ENCODE results near the gene KRTAP5-5. TPM values are rescaled to one million over a fixed set of nuclear protein-coding genes. Genes with fewer than 3 reads are reported as not detected.
A peak's percentile ranks its signal among the peaks of the same experiment; 100 is the strongest.

The KRTAP5-5 gene
- total RNA-seq, 2 donors from 2014 or later = not detected

GRCh38 chr11:1654388-1655167 is 25.0 kb downstream of the KRTAP5-5 start:
- H3K36me3 Mint-ChIP-seq (ENCODE audit: low read depth) = no peaks in the 10 kb centered on the region
- no peak overlapping the region for H3K4me3 Mint-ChIP-seq
- 89 to 96% methylated on average over 10 to 21 of the region's 21 CpGs for WGBS, 2 experiments (ENCODE audit: insufficient coverage in 1 of 2, insufficient read length in 1 of 2)

GRCh38 chr11:1655168-1656060 is 25.8 kb downstream of the KRTAP5-5 start:
- no peaks in the 10 kb centered on the region for H3K4me1 ChIP-seq (ENCODE audit: control insufficient read depth, insufficient read depth, low read length)
- Mint-ChIP-seq H3K27ac (no peak overlapping the region), H3K36me3 (ENCODE audit: low read depth) (no peaks in the 10 kb centered on the region), H3K4me1 (no peaks in the 10 kb centered on the region), H3K4me3 (no peak overlapping the region), H3K9me3 (no peaks in the 10 kb centered on the region), H3K27me3 (ENCODE audit: insufficient read depth) (peaks cover 73% of the 10 kb centered on the region)
- no peaks in the 10 kb centered on the region for H3K9me3 ChIP-seq (ENCODE audit: control insufficient read depth, low read length)
- peaks cover 75% of the 10 kb centered on the region for H3K27me3 ChIP-seq (ENCODE audit: control insufficient read depth, insufficient read depth, low read length, poor library complexity, severe bottlenecking)
- no peak for TF ChIP-seq CTCF (conservative IDR thresholded peaks at IDR 0.05)
- peak; percentile 29 for DNase-seq
- WGBS, 2 experiments (ENCODE audit: insufficient coverage in 1 of 2, insufficient read length in 1 of 2) = 92 to 94% methylated on average over 14 to 26 of the region's 26 CpGs
- H3K27ac ChIP-seq (ENCODE audit: low read depth, low read length) = no peak overlapping the region
- no peak overlapping the region for H3K9ac ChIP-seq (ENCODE audit: extremely low read depth, low read length, poor library complexity, severe bottlenecking)
- no peak overlapping the region for H3K4me3 ChIP-seq (ENCODE audit: low read length)
- no peaks in the 10 kb centered on the region for H3K36me3 ChIP-seq (ENCODE audit: control insufficient read depth, insufficient read depth, low read length)

More at GRCh38 chr11:1654388-1655167, 25.0 kb downstream of the KRTAP5-5 start:
- Histone ChIP-seq H3K4me1 (ENCODE audit: control insufficient read depth, insufficient read depth, low read length) (no peaks in the 10 kb centered on the region), H3K27me3 (ENCODE audit: control insufficient read depth, insufficient read depth, low read length, poor library complexity, severe bottlenecking) (peaks cover 71% of the 10 kb centered on the region), H3K27ac (ENCODE audit: low read depth, low read length) (no peak overlapping the region), H3K9me3 (ENCODE audit: control insufficient read depth, low read length) (no peaks in the 10 kb centered on the region), H3K4me3 (ENCODE audit: low read length) (no peak overlapping the region), H3K9ac (ENCODE audit: extremely low read depth, low read length, poor library complexity, severe bottlenecking) (no peak overlapping the region), H3K36me3 (ENCODE audit: control insufficient read depth, insufficient read depth, low read length) (no peaks in the 10 kb centered on the region)
- Mint-ChIP-seq H3K4me1 (no peaks in the 10 kb centered on the region), H3K27ac (no peak overlapping the region), H3K27me3 (ENCODE audit: insufficient read depth) (peaks cover 66% of the 10 kb centered on the region), H3K9me3 (no peaks in the 10 kb centered on the region)
- no peak for TF ChIP-seq CTCF (conservative IDR thresholded peaks at IDR 0.05)
- DNase-seq = no peak

DNA sequence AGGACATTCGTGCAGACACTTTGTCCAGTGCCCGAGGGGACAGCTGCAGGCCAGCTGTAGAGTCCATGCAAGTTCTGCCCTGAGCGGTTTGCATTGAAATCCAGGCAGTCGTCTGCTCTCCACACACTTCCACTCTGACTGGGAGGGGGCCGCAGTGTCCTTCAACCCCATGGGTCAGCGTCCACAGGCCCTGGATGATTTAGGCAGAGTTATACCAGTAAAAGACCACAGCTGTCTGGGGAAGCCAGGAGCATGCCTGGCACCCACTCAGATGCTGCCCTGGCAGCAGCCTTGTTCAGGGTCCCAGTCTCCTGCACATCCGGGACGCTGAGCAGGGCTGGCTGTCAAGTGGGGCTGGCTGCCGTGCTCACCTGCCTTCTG is 26.5 kb downstream of the KRTAP5-5 start:
- H3K4me1 ChIP-seq (ENCODE audit: control insufficient read depth, insufficient read depth, low read length) = no peaks in the 10 kb centered on the region
- no peak for TF ChIP-seq CTCF (conservative IDR thresholded peaks at IDR 0.05)
- no peaks in the 10 kb centered on the region for H3K9me3 ChIP-seq (ENCODE audit: control insufficient read depth, low read length)
- WGBS, 2 experiments (ENCODE audit: insufficient coverage in 1 of 2, insufficient read length in 1 of 2) = 87 to 90% methylated on average over 7 to 9 of the region's 9 CpGs
- peak; percentile 24 for DNase-seq
- no peaks in the 10 kb centered on the region for H3K4me1 Mint-ChIP-seq
- no peaks in the 10 kb centered on the region for H3K9me3 Mint-ChIP-seq
- no peak overlapping the region for H3K9ac ChIP-seq (ENCODE audit: extremely low read depth, low read length, poor library complexity, severe bottlenecking)
- peaks cover 69% of the 10 kb centered on the region for H3K27me3 Mint-ChIP-seq (ENCODE audit: insufficient read depth)
- H3K27ac ChIP-seq (ENCODE audit: low read depth, low read length) = no peak overlapping the region
- no peaks in the 10 kb centered on the region for H3K36me3 ChIP-seq (ENCODE audit: control insufficient read depth, insufficient read depth, low read length)
- H3K27ac Mint-ChIP-seq = no peak overlapping the region
- no peaks in the 10 kb centered on the region for H3K36me3 Mint-ChIP-seq (ENCODE audit: low read depth)
- peaks cover 72% of the 10 kb centered on the region for H3K27me3 ChIP-seq (ENCODE audit: control insufficient read depth, insufficient read depth, low read length, poor library complexity, severe bottlenecking)
- no peak overlapping the region for H3K4me3 Mint-ChIP-seq
- no peak overlapping the region for H3K4me3 ChIP-seq (ENCODE audit: low read length)
